ENCODE measurements around the gene TMEM154. TPM values are rescaled to one million over a fixed set of nuclear protein-coding genes. Genes with fewer than 3 reads are reported as not detected.

The TMEM154 gene
- total RNA-seq, 1 donor from 2014 or later: 19.6 TPM

DNA sequence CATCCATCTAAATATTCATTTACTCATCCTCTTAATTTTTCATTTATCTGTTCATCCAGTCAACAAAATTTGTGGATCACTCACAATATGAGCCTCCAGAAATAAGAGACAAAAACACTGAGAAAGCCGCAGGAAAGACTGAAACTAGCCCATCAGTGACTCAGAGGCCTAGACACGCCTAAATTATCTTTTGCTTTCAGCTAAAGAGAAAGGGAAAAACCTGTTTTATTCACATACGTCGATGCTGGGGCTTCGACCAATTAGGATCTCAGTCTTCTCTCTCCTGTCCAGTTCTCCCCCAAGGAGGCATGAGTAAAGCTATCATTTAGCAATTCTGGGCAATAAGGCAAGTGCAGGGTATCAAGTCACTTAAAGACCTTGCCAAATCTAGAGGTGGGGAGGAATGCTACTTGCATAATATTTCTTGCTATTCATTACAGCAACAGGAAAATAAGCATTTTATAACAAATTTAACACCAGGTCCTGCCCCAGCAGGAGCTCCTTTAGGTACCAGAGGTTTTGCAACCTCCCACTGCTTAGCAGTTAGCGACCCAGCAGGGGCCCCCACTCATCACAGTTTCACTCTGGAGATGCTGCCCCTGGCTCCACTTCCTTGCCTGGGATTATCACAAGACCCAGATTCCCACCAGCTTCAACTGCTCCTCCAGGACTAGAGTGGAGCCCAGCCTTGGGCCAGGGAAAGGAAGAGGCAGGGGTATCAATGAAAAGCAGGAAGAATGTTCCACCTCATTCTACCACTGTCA, 30.1 kb upstream of the TMEM154 start:
- Histone ChIP-seq H3K27ac (no peak overlapping the region), H3K36me3 (no peaks in the 10 kb centered on the region), H3K4me1 (no peaks in the 10 kb centered on the region), H3K9me3 (no peaks in the 10 kb centered on the region), H3K27me3 (ENCODE audit: low read depth) (no peaks in the 10 kb centered on the region), H3K4me3 (no peak overlapping the region)
- intact Hi-C loops (cut with DNase I): no loop called here
- DNase-seq (no peak), ATAC-seq (no peak)
- TF ChIP-seq, protein P1, sequence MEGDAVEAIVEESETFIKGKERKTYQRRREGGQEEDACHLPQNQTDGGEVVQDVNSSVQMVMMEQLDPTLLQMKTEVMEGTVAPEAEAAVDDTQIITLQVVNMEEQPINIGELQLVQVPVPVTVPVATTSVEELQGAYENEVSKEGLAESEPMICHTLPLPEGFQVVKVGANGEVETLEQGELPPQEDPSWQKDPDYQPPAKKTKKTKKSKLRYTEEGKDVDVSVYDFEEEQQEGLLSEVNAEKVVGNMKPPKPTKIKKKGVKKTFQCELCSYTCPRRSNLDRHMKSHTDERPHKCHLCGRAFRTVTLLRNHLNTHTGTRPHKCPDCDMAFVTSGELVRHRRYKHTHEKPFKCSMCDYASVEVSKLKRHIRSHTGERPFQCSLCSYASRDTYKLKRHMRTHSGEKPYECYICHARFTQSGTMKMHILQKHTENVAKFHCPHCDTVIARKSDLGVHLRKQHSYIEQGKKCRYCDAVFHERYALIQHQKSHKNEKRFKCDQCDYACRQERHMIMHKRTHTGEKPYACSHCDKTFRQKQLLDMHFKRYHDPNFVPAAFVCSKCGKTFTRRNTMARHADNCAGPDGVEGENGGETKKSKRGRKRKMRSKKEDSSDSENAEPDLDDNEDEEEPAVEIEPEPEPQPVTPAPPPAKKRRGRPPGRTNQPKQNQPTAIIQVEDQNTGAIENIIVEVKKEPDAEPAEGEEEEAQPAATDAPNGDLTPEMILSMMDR (IDR thresholded peaks at IDR 0.05): no peak

DNA sequence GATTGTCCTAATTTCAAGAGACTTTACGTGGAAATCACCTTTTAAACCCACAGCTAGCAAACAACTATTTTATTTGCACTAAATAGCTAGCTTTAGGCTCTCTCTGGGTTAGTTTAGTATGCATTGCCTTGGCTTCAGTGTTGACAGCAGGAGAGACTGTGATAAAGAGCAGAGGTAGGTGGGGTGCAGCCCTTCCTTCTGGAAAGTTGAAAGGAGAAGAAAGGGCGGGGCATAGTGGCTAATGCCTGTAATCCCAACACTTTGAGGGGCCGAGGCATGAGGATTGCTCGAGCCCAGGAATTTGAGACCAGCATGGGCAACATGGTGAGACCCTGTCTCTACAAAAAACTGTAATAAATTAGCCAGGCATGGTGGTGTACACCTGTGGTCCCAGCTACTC, 29.0 kb upstream of the TMEM154 start:
- H3K4me3 ChIP-seq: no peak overlapping the region
- H3K27me3 ChIP-seq (ENCODE audit: low read depth): no peaks in the 10 kb centered on the region
- ATAC-seq (no peak), DNase-seq (no peak)
- no peak overlapping the region for H3K27ac ChIP-seq
- TF ChIP-seq, protein P1 (IDR thresholded peaks at IDR 0.05): no peak
- no peaks in the 10 kb centered on the region for H3K9me3 ChIP-seq
- no peaks in the 10 kb centered on the region for H3K4me1 ChIP-seq
- intact Hi-C loops (cut with DNase I): no loop called here
- H3K36me3 ChIP-seq: no peaks in the 10 kb centered on the region

DNA sequence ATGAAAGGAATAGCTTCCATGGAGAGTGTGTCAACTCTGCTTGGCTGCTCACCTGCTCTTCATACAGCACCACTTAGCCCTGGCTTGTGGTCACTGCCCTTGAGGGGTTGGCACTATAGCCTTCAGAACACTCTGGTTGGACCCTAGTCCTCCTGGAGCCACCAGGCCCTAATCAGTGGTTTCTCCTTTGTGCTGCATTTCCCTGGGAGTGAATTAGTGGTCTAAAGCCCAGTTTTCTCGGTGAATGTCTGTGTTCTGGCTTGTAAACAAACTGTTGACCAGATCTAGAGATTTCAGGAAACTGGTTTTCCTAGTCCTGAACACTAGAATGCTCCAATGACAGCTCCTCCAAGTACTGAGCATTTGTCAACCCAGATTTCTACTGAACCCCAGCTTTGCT, 28.6 kb upstream of the TMEM154 start:
- TF ChIP-seq, protein P1 (IDR thresholded peaks at IDR 0.05): no peak

DNA sequence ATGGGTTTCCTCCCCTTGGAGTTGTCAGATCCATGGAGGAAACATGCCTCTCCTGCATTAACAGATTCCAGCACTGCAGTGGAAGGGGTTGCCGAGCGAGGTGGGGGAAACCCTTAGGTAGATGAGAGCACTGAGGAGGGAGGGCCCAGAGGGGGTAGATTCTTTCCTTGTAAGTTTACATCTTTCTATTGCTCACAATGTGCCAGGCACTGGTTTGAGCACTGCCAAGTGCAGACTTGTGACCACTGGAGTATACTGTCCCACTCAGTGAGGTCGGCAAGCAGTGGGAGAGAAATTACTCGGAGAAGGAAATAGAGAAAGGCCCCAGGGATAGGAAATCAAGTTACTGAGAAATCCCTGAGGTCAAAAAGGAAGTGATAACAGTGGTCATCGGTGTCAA, 27.8 kb upstream of the TMEM154 start:
- Histone ChIP-seq H3K9me3 (no peaks in the 10 kb centered on the region), H3K27me3 (ENCODE audit: low read depth) (no peaks in the 10 kb centered on the region), H3K27ac (no peak overlapping the region), H3K36me3 (no peaks in the 10 kb centered on the region), H3K4me1 (no peaks in the 10 kb centered on the region), H3K4me3 (no peak overlapping the region)
- ATAC-seq: no peak
- intact Hi-C loops (cut with DNase I): no loop called here
- no peak for DNase-seq
- TF ChIP-seq, protein P1 (IDR thresholded peaks at IDR 0.05): no peak

More for the DNA sequence above, 28.6 kb upstream of the TMEM154 start:
- no peak for DNase-seq
- H3K27ac ChIP-seq: no peak overlapping the region
- H3K36me3 ChIP-seq: no peaks in the 10 kb centered on the region
- H3K4me3 ChIP-seq: no peak overlapping the region
- no peak for ATAC-seq
- intact Hi-C loops (cut with DNase I): no loop called here
- H3K4me1 ChIP-seq: no peaks in the 10 kb centered on the region
- H3K9me3 ChIP-seq: no peaks in the 10 kb centered on the region
- no peaks in the 10 kb centered on the region for H3K27me3 ChIP-seq (ENCODE audit: low read depth)

DNA sequence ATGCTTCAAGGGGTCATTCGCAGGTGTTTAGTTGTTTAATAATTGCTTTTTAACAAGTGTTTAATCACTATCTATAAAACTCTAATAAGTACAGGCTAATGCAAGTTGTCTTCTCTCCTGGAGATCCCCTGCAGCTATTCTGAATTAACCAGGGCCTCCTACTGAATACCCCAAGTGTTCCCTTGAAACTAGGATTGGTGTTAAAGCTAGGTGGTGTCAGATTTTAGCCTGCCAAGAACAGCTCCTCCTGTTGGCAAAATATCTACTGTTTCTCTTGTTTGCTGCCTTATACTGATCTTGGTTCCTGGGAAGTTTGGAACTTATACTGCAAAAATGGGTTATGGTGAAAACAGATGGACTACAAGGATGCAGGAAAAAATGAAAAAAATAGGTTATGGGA, 26.1 kb upstream of the TMEM154 start:
- H3K4me3 ChIP-seq: no peak overlapping the region
- no peak for DNase-seq
- no peaks in the 10 kb centered on the region for H3K9me3 ChIP-seq
- H3K27me3 ChIP-seq (ENCODE audit: low read depth): no peaks in the 10 kb centered on the region
- H3K36me3 ChIP-seq: no peaks in the 10 kb centered on the region
- no peaks in the 10 kb centered on the region for H3K4me1 ChIP-seq
- ATAC-seq: no peak
- no peak overlapping the region for H3K27ac ChIP-seq
- intact Hi-C loops (cut with DNase I): no loop called here
- TF ChIP-seq, protein P1 (IDR thresholded peaks at IDR 0.05): no peak
